WI38 (cell line): ENCODE results near the gene RHOH.

Experiments used
- H3K4me3 ChIP-seq: 2 replicates; pipeline ENCODE4 v1.5.1; 2011; ENCODE audit warnings: low read depth, mild to moderate bottlenecking, control low read depth, low read length
- TF ChIP-seq, protein P1 (sequence below): IDR thresholded peaks from 2 replicates; pipeline ENCODE4 v1.5.1; 2012; ENCODE audit warnings: low read depth, mild to moderate bottlenecking, control low read depth, low read length

RHOH gene

DNA sequence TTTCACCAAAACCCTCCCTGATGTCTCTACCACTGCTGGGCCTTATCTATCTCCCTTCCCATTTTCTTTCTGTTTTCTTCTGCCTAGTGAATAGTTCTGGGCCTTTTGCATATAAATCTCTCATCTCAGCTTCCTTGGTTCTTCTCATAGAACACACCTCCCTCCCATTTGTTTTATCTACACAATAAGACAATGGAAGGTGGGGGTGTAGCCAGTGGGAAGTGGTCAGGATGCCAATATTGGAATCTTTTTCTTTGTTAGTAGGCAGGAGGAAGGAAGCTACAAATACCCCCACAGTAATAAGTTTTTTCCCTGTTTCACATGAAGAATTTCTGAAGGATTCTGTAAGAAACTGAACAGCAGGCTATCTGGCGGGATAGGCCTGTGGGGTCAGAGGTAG, 30.9 kb upstream of the RHOH start:
- TF ChIP-seq, protein P1, sequence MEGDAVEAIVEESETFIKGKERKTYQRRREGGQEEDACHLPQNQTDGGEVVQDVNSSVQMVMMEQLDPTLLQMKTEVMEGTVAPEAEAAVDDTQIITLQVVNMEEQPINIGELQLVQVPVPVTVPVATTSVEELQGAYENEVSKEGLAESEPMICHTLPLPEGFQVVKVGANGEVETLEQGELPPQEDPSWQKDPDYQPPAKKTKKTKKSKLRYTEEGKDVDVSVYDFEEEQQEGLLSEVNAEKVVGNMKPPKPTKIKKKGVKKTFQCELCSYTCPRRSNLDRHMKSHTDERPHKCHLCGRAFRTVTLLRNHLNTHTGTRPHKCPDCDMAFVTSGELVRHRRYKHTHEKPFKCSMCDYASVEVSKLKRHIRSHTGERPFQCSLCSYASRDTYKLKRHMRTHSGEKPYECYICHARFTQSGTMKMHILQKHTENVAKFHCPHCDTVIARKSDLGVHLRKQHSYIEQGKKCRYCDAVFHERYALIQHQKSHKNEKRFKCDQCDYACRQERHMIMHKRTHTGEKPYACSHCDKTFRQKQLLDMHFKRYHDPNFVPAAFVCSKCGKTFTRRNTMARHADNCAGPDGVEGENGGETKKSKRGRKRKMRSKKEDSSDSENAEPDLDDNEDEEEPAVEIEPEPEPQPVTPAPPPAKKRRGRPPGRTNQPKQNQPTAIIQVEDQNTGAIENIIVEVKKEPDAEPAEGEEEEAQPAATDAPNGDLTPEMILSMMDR: no peak
- H3K4me3 ChIP-seq: no peak overlapping the region

DNA sequence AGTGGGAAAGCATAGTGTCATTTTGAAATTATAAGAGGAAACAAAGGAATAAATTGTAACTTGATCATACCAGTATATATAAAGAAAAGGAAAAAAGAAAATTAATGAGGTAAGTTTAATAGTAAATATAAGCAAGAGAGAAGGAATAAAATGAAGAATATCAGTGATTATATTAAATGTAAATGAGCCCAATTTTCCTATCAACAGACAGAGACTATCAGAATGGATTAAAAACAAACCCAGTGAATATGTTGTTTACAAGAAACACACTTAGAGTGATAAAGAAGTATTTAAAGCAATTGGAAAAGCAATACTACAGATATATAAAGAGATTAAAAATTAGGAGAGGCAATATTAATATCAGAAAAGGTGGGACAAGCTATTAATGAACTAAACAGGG, 28.8 kb upstream of the RHOH start:
- no peak overlapping the region for H3K4me3 ChIP-seq
- TF ChIP-seq, protein P1: no peak

DNA sequence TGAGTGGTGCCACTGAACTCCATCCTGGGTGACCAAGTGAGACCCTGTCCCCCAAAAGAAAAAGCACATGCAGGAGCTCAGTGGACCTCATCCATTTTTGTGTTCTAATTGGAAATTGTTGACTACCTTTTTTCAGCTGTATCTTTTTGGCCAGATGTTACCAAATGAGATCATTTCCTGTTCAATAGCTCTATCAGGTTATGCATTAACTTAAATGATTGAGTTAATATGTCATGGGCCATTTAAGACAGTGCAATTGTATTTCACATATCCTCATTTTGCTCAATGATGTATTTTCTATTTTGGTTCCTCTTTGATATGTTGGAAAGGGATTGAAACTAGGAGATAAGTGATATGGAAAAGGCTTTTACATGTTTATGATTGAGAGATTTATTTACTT, 26.2 kb upstream of the RHOH start:
- TF ChIP-seq, protein P1: no peak
- no peak overlapping the region for H3K4me3 ChIP-seq

DNA sequence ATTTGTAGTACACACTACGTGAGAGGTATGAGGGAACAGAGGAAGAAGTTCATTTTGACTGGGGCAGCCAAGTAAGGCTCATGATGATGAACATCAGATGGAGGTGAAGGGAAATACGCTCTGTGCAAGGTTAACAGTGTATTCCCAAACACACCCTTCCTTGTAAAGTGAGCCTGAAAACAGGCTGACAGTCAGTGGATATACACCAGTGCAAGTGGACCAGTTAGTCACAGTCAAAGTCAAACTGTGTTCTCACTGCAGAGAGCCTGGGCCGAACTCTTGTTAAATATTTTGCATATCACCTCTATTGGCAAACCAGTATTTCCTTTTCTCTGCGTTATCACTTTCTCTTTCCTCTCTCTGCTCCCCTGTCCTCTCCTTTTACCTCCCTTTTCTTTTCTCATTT, 23.4 kb upstream of the RHOH start:
- H3K4me3 ChIP-seq: no peak overlapping the region
- TF ChIP-seq, protein P1: no peak

DNA sequence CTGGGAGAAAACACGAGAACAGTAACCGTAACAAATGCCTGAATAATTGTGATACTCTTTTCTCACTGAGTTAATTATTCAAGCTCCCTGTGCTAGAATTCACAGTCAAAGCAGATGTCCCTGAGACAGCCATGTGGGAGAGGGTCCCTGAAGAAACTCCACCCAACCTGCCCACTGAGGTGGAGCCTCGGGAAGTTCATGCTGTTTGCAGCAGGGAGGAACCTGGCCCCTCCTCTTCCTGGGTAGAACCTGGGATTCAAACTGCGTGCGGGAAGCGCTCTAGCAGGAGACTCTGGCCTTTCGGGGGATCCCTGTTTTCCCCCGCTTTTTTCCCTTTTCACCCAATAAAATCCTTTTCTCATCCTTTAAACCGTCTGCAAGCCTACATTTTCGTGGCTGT, 20.2 kb upstream of the RHOH start:
- TF ChIP-seq, protein P1: no peak
- H3K4me3 ChIP-seq: no peak overlapping the region

DNA sequence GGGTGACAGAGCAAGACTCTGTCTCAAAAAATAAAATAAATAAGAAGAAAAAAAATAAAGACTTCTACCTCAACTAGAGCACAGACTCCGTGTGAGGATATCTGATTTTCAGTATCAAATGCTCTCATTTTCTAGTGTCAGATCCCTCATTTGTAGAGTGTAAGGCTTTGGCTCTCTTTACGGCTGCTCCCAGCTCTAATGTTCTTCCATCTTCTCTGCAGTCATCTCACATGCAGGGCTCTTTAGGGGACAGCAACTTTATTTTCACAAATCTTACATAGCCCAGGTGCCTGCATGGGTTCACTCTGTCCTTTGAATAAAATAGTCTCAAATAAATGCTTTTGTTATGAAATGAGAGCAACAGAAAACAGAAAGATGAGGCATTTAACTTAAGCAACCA, 19.2 kb upstream of the RHOH start:
- H3K4me3 ChIP-seq: no peak overlapping the region
- TF ChIP-seq, protein P1: no peak

DNA sequence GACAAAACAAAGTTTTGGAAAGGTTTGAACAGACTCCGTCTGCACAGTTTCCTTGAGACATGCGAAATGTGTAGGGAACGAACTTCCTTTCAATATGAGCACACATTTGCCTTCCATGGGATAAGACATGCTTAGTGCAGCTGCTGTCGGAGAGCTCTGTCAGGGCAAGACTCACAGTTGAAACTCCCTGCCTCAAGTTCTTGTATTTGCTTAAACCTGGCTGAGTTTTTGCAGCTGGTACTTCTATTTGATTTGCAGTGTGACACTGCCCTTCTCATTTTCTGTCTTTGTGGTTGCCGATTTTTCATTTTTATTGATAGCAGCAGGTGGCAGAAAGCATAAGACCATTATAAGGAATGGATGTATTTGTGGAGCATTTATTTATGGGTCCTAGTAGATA, 18.2 kb upstream of the RHOH start:
- no peak overlapping the region for H3K4me3 ChIP-seq
- TF ChIP-seq, protein P1: no peak
